ENCODE results near the gene CCDC9B.

GRCh38 chr15:40335938-40336743 is 4.6 kb downstream of the CCDC9B start:
- TF ChIP-seq POLR2A (IDR thresholded peaks at IDR 0.05) (no peak), POLR2AphosphoS5 (IDR thresholded peaks at IDR 0.05) (no peak), CTCF (IDR thresholded peaks at IDR 0.05) (no peak)

Data from upper lobe of left lung (tissue), 4 donors.